Motor neuron (in vitro differentiated cells): ENCODE measurements around the gene RPL22. TPM values are rescaled to one million over a fixed set of nuclear protein-coding genes. Genes with fewer than 3 reads are reported as not detected.

Experiments used
- ATAC-seq, 8 experiments: fragments of 200-7000 bp; cut with Tn5 transposase; replicated peaks in 6 of 8; 2 replicates each; pipeline ENCODE4 v1.8.0; 2021; ENCODE audit warnings: mild to moderate bottlenecking in 8 of 8, moderate library complexity in 8 of 8
- H3K27ac ChIP-seq, 2 donors: fragments of 250-450 bp; sonication (Bioruptor Pico); 2 replicates each; pipeline ENCODE4 v1.9.0; 2021; ENCODE audit warnings: antibody characterized with exemption in 2 of 2, mild to moderate bottlenecking in 2 of 2, moderate library complexity in 1 of 2
- H3K4me1 ChIP-seq, 2 donors: fragments of 250-450 bp; sonication (Bioruptor Pico); replicated peaks in 1 of 2; 2 replicates each; pipeline ENCODE4 v1.6.1; 2021; ENCODE audit warnings: antibody characterized with exemption in 2 of 2, mild to moderate bottlenecking in 2 of 2, moderate library complexity in 1 of 2
- H3K4me3 ChIP-seq, 5 donors: fragments of 250-450 bp; sonication (Bioruptor Pico); 2 replicates each; pipeline ENCODE4 v1.9.0; 2021; ENCODE audit warnings: antibody characterized with exemption in 5 of 5, mild to moderate bottlenecking in 5 of 5, moderate library complexity in 4 of 5
- WGBS, 10 experiments: fragments of 450-650 bp; shearing (Covaris generic); methylation state at CpG; one replicate each; pipeline ENCODE4 v1.0.0; 2022; 5-methylcytosine and 5-hydroxymethylcytosine counted together
- in situ Hi-C, 9 experiments: fragments of 400-800 bp; cut with MboI; loops; one replicate each; pipeline ENCODE4 v1.15.0; 2021; ENCODE audit warnings: low sequenced_read_pairs in 9 of 9, low pct_unique_long_range_greater_than_20kb in 2 of 9; ENCODE audit not compliant: unreplicated experiment in 9 of 9
- total RNA-seq, 8 experiments: library from RNA; unstranded; fragments of 300-600 nt; gene quantifications; 2 replicates each; pipeline versions ENCODE4 v1.2.3 to v1.2.4, GENCODE V29; 2022

RPL22 gene
- total RNA-seq, 8 experiments from 2014 or later: 340 to 786 (median 466) TPM

GRCh38 chr1:6185635-6186382, 13.6 kb downstream of the RPL22 start:
- WGBS, 10 experiments: 15 to 92% (median 59%) methylated on average over 1 to 10 of the region's 10 CpGs
- H3K4me3 ChIP-seq: no peak overlapping the region
- in situ Hi-C loops: loop anchor here in 3 of 9 experiments (25.0 kb wide), 1 partner anchor 124 kb away; no protein-coding TSS in a partner anchor
- no peak overlapping the region for H3K27ac ChIP-seq
- H3K4me1 ChIP-seq: peaks cover 5 to 11% of the 10 kb centered on the region in 2 donors
- peak in 3 of 8 experiments; percentile 6 to 11 (median 7) for ATAC-seq

GRCh38 chr1:6185151-6185550, 14.2 kb downstream of the RPL22 start:
- H3K27ac ChIP-seq: no peak overlapping the region
- ATAC-seq: peak in 3 of 8 experiments; percentile 16 to 28 (median 18)
- H3K4me1 ChIP-seq: peaks cover 10 to 14% of the 10 kb centered on the region in 2 donors
- in situ Hi-C loops: loop anchor here in 3 of 9 experiments (25.0 kb wide), 1 partner anchor 123 kb away; no protein-coding TSS in a partner anchor
- no peak overlapping the region for H3K4me3 ChIP-seq
- 0 to 90% (median 61%) methylated on average over 1 to 3 of the region's 3 CpGs for WGBS, 10 experiments

- in situ Hi-C loops: loop anchor here in 3 of 9 experiments (25.0 kb wide), 1 partner anchor 122 kb away; no protein-coding TSS in a partner anchor
- WGBS, 10 experiments: 80 to 100% (median 90%) methylated on average over 1 to 13 of the region's 13 CpGs
Measured at GRCh38 chr1:6184083-6184783, 15.2 kb downstream of the RPL22 start.

GRCh38 chr1:6183520-6183989, 15.8 kb downstream of the RPL22 start:
- in situ Hi-C loops: loop anchor here in 3 of 9 experiments (25.0 kb wide), 1 partner anchor 121 kb away; no protein-coding TSS in a partner anchor
- WGBS, 10 experiments: 61 to 100% (median 65%) methylated on average over 1 to 6 of the region's 6 CpGs; no CpG with 5 or more reads in 5 of the 10 experiments
- ATAC-seq: peak in 2 of 8 experiments; percentile 5 to 10
- H3K27ac ChIP-seq: no peak overlapping the region
- peaks cover 18 to 23% of the 10 kb centered on the region in 2 donors for H3K4me1 ChIP-seq
- no peak overlapping the region for H3K4me3 ChIP-seq

More at GRCh38 chr1:6184083-6184783, 15.2 kb downstream of the RPL22 start:
- Histone ChIP-seq H3K27ac (no peak overlapping the region), H3K4me1 (peaks cover 11 to 17% of the 10 kb centered on the region in 2 donors), H3K4me3 (no peak overlapping the region)
- ATAC-seq: no peak

- 0 to 20% (median 7%) methylated on average over 1 to 6 of the region's 10 CpGs; no CpG with 5 or more reads in 3 of the 10 experiments for WGBS, 10 experiments
- in situ Hi-C loops: loop anchor here in 3 of 9 experiments (25.0 kb wide), 1 partner anchor 119 kb away; no protein-coding TSS in a partner anchor
- H3K4me1 ChIP-seq: peaks cover 27 to 28% of the 10 kb centered on the region in 2 donors
- H3K4me3 ChIP-seq: no peak overlapping the region
- H3K27ac ChIP-seq: no peak overlapping the region
- ATAC-seq: peak in 3 of 8 experiments; percentile 5 to 17 (median 9)
Measured at GRCh38 chr1:6181347-6181770, 18.0 kb downstream of the RPL22 start.

- in situ Hi-C loops: loop anchor here in 3 of 9 experiments (25.0 kb wide), 1 partner anchor 119 kb away; no protein-coding TSS in a partner anchor
- no peak overlapping the region for H3K27ac ChIP-seq
- ATAC-seq: peak in 4 of 8 experiments; percentile 2 to 25 (median 12)
- H3K4me1 ChIP-seq: peaks cover 27 to 28% of the 10 kb centered on the region in 2 donors
- WGBS, 10 experiments: 0 to 20% (median 6%) methylated on average over 1 to 9 of the region's 36 CpGs; no CpG with 5 or more reads in 3 of the 10 experiments
- peak overlapping the region in 3 of 5 donors; percentile 32 to 44 (median 41) for H3K4me3 ChIP-seq
Measured at GRCh38 chr1:6180707-6181311, 18.6 kb downstream of the RPL22 start.

GRCh38 chr1:6180268-6180706, 19.1 kb downstream of the RPL22 start, which contains the start of gene CHD5:
Gene CHD5, minus strand, starts transcription at chr1:6180321. Its CDS starts 298 bp downstream, at chr1:6180023.
- ATAC-seq: peak in 6 of 8 experiments; percentile 19 to 62 (median 34)
- H3K4me3 ChIP-seq: peak within 1 kb of the TSS; percentile 20 to 44 (median 32)
- in situ Hi-C loops: loop anchor here in 3 of 9 experiments (25.0 kb wide), 1 partner anchor 118 kb away; no protein-coding TSS in a partner anchor
- H3K4me1 ChIP-seq: peaks cover 27 to 28% of the 10 kb centered on the region in 2 donors
- no peak within 1 kb of the TSS for H3K27ac ChIP-seq
- WGBS, 10 experiments: no CpG with 5 or more reads among the region's 57 CpGs

GRCh38 chr1:6179564-6180175, 19.7 kb downstream of the RPL22 start:
- Histone ChIP-seq H3K4me3 (peak overlapping the region; percentile 20 to 44 (median 32)), H3K4me1 (peaks cover 27 to 28% of the 10 kb centered on the region in 2 donors), H3K27ac (no peak overlapping the region)
- WGBS, 10 experiments: no CpG with 5 or more reads among the region's 92 CpGs
- ATAC-seq: peak; percentile 8 to 44 (median 34)
- in situ Hi-C loops: loop anchor here in 3 of 9 experiments (25.0 kb wide), 1 partner anchor 117 kb away; no protein-coding TSS in a partner anchor

- Histone ChIP-seq H3K4me1 (peaks cover 27 to 28% of the 10 kb centered on the region in 2 donors), H3K4me3 (peak overlapping the region; percentile 20 to 44 (median 32)), H3K27ac (no peak overlapping the region)
- 5 to 18% (median 14%) methylated on average over 5 to 21 of the region's 51 CpGs; no CpG with 5 or more reads in 6 of the 10 experiments for WGBS, 10 experiments
- in situ Hi-C loops: loop anchor here in 3 of 9 experiments (25.0 kb wide), 1 partner anchor 117 kb away; no protein-coding TSS in a partner anchor
- peak in 7 of 8 experiments; percentile 18 to 46 (median 33) for ATAC-seq
Measured at GRCh38 chr1:6178751-6179563, 20.4 kb downstream of the RPL22 start.

- ATAC-seq: no peak
- in situ Hi-C loops: loop anchor here in 3 of 9 experiments (25.0 kb wide), 1 partner anchor 116 kb away; no protein-coding TSS in a partner anchor
- H3K4me1 ChIP-seq: peaks cover 27 to 28% of the 10 kb centered on the region in 2 donors
- H3K4me3 ChIP-seq: no peak overlapping the region
- H3K27ac ChIP-seq: no peak overlapping the region
- WGBS, 10 experiments: 27 to 100% (median 57%) methylated on average over 1 to 15 of the region's 18 CpGs; no CpG with 5 or more reads in 3 of the 10 experiments
Measured at GRCh38 chr1:6177681-6178380, 21.6 kb downstream of the RPL22 start.
